ENCODE data around the gene PNMA3. TPM values are rescaled to one million over a fixed set of nuclear protein-coding genes. Genes with fewer than 3 reads are reported as not detected.

The PNMA3 gene
- total and polyA plus RNA-seq, 2 donors (not counting 3 experiments of a cell fraction or from before 2014, with no cell fraction given): not detected

GRCh38 chrX:153052534-153052933 lies 3.7 kb upstream of the PNMA3 start:
- no peak for DNase-seq (ENCODE audit: low read depth, low spot score)
- Histone ChIP-seq H4K20me1 (replicated peaks; ENCODE audit: control insufficient read depth, extremely low read depth, insufficient read depth, low read length) (no peaks in the 10 kb centered on the region), H3K79me2 (ENCODE audit: control insufficient read depth, insufficient read depth, low read length) (no peaks in the 10 kb centered on the region), H3K9me3 (replicated peaks; ENCODE audit: control insufficient read depth, insufficient read depth, low read length) (no peaks in the 10 kb centered on the region), H3K4me1 (ENCODE audit: control insufficient read depth, extremely low read depth, insufficient read depth, low read length) (no peaks in the 10 kb centered on the region), H3K4me3 (replicated peaks in 1 of 3; ENCODE audit: insufficient read depth in 1 of 3, low read depth in 1 of 3, low read length in 3 of 3) (no peak overlapping the region), H2AFZ (ENCODE audit: low read depth, low read length) (no peak overlapping the region), H3K4me2 (ENCODE audit: insufficient read depth, low read length) (no peak overlapping the region), H3K36me3 (ENCODE audit: control insufficient read depth in 2 of 2, extremely low read depth in 1 of 2, insufficient read depth in 2 of 2, low read length in 2 of 2) (no peaks in the 10 kb centered on the region), H3K9ac (replicated peaks; ENCODE audit: extremely low read depth, insufficient read depth, low read length) (no peak overlapping the region), H3K9me1 (replicated peaks; ENCODE audit: control insufficient read depth, extremely low read depth, insufficient read depth, low read length) (no peaks in the 10 kb centered on the region), H3K27me3 (ENCODE audit: control insufficient read depth in 2 of 2, insufficient read depth in 2 of 2, low read length in 2 of 2) (peaks cover 5 to 6% of the 10 kb centered on the region in 2 experiments), H3K27ac (ENCODE audit: insufficient read depth, low read depth, low read length) (no peak overlapping the region)
- no TSS peak for BruUV-seq (replicated peaks)
- intact Hi-C loops (cut with micrococcal nuclease): no loop called here
- FAIRE-seq: no peak
- dilution Hi-C loops (cut with MboI; ENCODE audit: extremely low pct_ligation_motif_present, low sequenced_read_pairs): no loop called here
- no peak for TF ChIP-seq FOS (IDR thresholded peaks at IDR 0.05; ENCODE audit: borderline replicate concordance, insufficient read depth, low read length)
- TF ChIP-seq, protein P1, sequence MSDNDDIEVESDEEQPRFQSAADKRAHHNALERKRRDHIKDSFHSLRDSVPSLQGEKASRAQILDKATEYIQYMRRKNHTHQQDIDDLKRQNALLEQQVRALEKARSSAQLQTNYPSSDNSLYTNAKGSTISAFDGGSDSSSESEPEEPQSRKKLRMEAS (IDR thresholded peaks at IDR 0.05; ENCODE audit: insufficient read depth, insufficient read length): no peak
- TF ChIP-seq POLR2A (IDR thresholded peaks at IDR 0.05; ENCODE audit: low read depth, low read length): no peak
- TF ChIP-seq POLR2AphosphoS5 (IDR thresholded peaks at IDR 0.05; ENCODE audit: insufficient read depth, low read depth, low read length): no peak
- no peak for TF ChIP-seq GATA2 (IDR thresholded peaks at IDR 0.05; ENCODE audit: insufficient read depth, insufficient read length, low read depth, low read length)
- no peak for TF ChIP-seq CTCF (IDR thresholded peaks at IDR 0.05; ENCODE audit: extremely low read depth in 1 of 2, insufficient read depth in 1 of 2, low read depth in 1 of 2, low read length in 2 of 2)
- TF ChIP-seq JUN (IDR thresholded peaks at IDR 0.05; ENCODE audit: borderline replicate concordance, insufficient read depth, insufficient read length, low read depth): no peak
- TF ChIP-seq EZH2 (IDR thresholded peaks at IDR 0.05; ENCODE audit: borderline replicate concordance, low read depth, low read length, severe bottlenecking): no peak
- no peak for TF ChIP-seq MYC (IDR thresholded peaks at IDR 0.05; ENCODE audit: low read depth, low read length)
- CTCF ChIA-PET: no interaction called here
- POLR2A ChIA-PET: no interaction called here

All from endothelial cell of umbilical vein (primary cell).